Activated CD8-positive, alpha-beta memory T cell treated with anti-CD3 and anti-CD28 coated beads for 24 hours (primary cell): ENCODE measurements around the gene RXRA.
A peak's percentile ranks its signal among the peaks of the same experiment; 100 is the strongest.

Source experiments
- DNase-seq: peaks from one replicate; pipeline ENCODE4 v3.0.0-alpha.2; 2020

The RXRA gene

GRCh38 chr9:134384811-134385479 lies 58.7 kb downstream of the RXRA start:
- no peak for DNase-seq

GRCh38 chr9:134385915-134386314 lies 59.7 kb downstream of the RXRA start:
- no peak for DNase-seq

DNA sequence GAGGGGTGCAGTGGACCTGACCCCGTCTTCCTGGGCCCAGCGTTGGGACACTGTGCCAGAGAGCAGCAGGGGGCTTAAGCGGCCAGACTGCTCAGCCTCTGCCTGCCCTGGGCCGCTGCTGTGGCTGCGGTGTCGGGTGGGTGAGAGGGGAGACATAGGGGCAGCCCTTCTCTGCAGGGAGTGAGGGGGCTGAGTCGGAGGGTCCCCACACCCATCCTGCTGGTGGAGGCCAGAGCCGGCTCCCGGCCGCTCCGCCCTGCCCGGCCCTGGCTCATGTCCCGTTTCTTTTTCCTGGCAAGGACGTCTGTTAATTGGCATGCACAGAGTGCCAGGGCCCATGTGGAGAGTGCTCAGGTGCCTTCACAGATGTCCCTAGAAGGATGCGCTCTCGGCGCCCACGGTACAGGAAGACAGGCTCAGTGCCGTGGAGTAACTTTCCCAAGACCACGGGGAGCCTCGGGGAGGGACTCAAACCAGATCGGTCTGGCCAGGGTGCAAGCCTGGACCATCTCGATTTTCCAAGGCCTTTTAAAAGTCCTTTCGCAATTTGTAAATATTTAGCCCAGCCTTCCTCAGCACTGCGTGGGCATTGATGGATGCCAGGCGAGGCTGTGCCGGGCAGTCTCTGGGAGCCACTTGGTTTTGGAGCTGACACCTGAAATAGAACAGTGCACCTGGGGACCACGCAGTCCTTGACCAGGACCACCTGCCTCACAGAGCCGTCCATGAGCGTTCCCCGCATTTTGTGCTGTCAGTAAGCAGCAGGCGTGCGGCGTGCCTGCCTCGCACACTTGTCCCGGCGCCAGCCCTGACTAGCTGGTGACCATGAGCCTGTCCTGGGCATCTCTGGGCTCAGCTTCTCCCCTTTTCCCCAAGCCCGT lies 60.9 kb downstream of the RXRA start:
- DNase-seq: no peak

DNA sequence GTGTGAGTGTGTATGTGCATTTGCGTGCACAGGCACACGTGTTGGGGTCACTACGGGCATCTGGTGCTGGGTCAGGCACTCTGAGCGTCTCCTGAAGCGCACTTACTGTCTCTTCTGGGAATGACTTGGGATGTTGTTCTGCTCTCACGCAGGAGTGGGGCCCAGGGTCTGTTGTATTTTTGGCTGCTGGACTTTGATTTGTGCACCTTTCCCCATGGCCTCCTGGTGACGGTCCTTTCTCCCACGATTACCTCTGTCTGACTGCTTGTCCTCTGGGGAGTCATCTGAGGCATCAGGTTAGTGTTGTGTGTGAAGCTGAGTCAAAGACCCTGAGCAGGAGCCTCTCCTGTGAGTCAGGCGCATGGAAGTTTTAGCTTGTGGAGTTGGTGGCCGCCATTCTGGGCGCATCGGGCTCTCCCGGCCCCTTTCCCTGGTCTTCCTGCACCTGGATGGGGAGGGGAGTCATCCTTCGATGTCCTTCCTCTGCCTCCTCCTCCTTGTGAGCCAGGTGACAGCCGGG lies 62.1 kb downstream of the RXRA start:
- DNase-seq: no peak

DNA sequence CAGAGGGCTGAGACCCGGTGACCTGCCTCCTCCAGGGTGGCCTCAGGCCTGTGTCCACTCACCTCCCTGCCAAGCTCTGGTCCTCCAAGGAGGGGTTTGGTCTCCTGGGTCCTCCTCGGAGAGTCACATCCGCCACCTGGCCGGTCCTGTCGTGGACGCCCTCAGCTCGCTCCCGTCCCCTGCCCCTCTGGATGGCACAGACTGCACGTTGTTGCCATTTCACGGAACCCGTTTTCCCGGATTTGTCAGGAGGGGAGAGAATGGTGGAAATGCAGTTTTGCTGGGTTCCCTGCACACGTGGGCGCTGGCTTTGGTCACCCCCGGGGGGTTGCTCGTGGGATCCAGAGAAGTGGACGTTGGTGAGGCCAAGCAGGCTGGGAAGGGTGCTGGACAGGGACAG lies 62.7 kb downstream of the RXRA start:
- no peak for DNase-seq

GRCh38 chr9:134389642-134390041 lies 63.4 kb downstream of the RXRA start:
- no peak for DNase-seq

DNA sequence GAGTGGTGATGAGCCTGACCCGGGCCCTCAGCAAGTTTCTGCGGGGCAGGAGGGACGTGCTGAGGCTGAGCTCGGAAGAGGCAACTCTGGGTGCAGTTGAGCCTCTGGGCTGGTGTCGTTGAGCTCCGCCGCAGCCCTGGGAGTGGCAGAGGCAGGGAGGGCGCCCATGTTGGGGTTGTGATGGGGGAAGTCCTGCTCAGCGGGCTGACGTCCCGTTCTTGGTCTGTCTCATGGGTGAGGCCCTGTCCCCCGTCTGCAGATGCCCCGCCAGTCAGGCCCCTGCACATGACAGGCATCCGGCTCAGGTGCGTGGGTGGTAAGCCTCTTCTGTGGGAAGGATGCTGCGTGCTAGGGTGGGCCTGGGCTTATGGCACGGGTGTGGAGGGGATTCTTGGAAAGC lies 64.3 kb downstream of the RXRA start:
- DNase-seq: peak; percentile 91

DNA sequence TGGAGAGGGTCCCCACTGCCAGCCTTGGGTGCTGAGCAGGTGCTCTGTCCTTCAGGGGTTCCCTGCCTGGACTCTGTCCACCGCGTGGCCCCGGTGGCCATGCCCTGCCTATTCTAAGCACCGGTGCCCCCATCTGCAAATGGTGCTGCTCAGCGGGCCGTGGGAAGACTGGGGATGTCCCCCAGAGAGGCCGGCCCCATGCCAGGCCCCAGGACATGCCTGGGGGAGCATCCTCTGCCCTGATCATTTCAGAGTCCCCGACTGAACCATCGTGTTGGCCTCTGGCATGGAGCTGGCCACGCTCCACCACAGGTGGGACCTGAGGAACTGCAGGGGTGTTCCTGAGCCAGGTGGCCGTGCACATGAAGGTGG lies 64.7 kb downstream of the RXRA start:
- DNase-seq: no peak

DNA sequence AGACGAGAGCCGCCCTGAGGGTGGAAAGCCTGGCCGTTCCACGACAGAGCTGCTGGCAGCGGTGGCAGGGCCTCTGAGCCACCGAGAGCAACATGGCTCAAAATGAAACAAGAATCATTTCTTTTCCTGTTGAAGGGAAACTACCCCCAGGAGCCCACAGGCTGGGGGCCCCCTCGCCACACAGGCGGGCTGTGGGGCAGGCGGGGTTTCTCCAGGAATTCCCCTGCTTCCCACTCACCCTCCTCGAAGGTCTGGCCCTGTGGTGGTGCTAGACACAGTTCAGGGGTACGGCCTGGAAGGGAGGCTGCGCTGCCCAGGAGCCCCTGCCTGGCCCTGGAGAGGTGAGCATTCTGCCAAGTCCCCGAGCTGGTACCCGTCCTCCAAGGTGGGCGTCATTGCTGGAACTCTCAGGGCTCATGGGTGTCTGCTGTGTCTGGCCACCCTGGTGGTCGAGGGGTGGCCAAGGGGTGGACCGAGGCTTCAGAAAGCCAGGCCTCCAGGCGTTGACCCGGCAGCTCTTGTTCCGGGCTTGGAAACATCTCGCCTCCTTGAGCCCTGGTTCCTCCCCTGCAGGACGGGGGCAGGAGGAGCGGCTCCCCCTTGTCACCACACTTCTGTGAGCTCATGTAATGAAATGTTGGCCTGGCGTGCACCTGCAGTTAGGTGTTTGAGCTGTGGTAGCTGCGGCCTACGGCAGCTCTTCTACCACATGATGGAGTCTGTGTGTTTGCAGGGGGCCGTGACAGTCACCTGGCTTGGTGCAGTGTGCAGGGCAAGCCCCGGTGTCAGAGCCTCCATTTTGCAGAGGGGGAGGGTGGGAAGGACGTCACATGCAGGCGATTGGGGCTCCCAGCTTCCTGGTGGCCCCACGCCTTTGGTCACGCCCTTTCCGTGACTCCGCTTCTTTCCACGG lies 65.3 kb downstream of the RXRA start:
- DNase-seq: peak; percentile 91

- DNase-seq: no peak
Measured at GRCh38 chr9:134392900-134393299, 66.6 kb downstream of the RXRA start.

DNA sequence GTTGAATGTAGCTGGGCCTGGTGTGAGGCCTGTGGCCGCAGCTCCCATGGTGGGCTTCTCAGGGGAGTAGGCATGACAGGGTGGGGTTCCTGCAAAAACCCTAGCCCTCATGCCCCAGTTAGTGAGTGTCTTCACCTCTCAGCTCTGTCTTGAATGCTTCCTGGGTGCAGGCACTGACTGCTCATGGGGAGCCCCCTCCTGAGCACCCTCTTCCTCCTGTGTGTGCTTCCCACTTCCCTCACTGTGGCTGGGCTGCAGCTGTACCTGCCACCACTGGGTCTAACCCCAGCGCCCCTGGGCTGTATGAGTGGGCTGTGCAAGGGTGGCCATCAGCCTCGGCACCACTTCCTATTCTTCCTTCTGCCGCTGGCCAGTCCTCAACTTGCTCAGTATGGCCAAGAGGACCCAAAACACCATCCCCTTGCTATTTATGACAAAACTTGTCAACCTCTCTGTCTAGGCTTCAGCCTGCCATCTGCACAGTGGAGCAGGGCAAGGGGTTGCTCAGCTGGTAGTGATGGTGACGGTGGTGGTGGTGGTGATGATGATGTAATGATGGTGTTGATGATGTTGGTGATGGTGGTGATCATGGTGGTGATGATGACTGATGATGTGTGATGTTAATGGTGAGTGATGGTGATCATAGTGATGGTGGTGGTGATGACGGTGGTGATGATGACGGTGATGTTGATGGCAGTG lies 67.5 kb downstream of the RXRA start:
- DNase-seq: no peak

GRCh38 chr9:134395002-134395517 lies 68.8 kb downstream of the RXRA start:
- DNase-seq: no peak

GRCh38 chr9:134395737-134396257 lies 69.5 kb downstream of the RXRA start:
- DNase-seq: no peak

DNA sequence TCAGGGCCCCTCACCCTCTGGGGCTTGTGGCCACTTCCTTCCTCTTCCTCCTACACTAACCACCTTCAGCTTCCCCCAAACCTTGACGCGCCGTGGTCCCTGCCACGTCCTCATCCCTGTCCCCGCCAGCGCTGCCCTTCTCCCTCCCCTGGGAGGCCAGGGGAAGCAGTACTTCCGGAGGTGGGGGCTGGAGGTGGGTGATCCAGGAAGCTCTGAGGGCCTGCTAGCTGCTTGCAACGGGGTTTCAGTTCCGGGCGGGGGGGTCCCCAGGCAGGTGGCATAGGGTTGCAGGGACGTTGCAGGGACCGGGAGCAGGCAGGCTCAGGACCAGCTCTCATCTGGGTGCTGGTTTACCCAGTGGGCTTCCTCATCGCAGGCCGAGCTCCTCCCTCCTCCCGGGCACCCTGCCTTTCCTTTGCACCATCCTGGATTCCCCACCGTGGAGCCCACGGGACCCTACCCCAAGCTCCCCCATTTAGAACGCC lies 70.0 kb downstream of the RXRA start:
- peak; percentile 82 for DNase-seq

GRCh38 chr9:134396825-134397224 lies 70.6 kb downstream of the RXRA start:
- peak; percentile 80 for DNase-seq

DNA sequence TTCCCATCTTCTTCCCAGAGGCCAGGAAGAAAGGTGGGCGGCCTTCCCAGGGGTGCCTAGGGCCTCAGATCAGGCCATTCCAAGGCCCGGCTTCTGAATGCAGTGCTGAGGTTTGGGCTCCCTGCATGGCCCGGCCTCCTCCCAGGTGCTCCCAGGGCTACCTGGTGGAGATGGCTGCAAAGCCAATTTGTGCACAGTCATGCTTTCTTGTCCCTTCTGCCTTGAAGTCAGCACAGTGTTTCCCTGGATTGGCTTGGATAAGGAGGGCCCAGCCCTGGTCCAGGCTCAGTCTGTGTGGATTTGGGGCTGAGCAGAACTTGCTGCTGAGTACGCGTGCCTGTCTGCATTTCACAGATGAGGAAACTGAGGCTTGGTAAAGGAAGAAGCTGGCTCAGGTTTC lies 72.5 kb downstream of the RXRA start:
- DNase-seq: no peak

GRCh38 chr9:134399435-134400056 lies 73.3 kb downstream of the RXRA start:
- DNase-seq: no peak

DNA sequence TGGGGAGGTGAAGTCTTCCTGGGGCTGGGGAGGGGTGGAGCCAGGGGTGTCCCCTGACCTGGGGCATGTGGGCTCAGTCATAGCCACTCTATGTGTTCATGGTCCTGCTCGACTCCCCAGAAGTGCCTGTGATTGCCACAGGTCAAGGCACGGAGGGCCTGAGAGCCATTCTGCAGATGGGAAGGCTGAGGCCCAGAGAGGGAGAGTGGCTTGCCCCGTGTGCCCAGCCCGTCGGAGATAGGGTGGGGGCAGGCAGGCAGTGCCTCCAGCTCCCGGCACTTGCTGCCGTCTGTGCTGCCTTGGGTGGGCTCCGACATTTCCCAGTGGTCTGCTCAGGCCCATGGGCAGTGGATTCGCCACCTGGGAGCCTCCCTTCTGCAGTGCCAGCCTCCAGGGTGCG lies 74.0 kb downstream of the RXRA start:
- no peak for DNase-seq

DNA sequence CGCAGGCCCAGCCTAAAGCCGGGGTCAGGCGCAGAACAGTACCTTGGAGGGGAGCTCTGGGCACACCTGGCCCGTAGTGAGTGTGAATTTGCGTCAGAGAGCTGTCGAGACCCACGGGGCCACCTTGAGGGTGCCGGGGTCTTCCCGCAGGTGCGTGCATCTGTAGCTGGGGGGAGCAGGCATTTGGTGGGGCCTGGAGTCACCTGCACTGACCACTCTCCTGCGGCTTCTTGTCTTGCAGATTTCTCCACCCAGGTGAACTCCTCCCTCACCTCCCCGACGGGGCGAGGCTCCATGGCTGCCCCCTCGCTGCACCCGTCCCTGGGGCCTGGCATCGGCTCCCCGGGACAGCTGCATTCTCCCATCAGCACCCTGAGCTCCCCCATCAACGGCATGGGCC lies 75.1 kb downstream of the RXRA start:
- no peak for DNase-seq

DNA sequence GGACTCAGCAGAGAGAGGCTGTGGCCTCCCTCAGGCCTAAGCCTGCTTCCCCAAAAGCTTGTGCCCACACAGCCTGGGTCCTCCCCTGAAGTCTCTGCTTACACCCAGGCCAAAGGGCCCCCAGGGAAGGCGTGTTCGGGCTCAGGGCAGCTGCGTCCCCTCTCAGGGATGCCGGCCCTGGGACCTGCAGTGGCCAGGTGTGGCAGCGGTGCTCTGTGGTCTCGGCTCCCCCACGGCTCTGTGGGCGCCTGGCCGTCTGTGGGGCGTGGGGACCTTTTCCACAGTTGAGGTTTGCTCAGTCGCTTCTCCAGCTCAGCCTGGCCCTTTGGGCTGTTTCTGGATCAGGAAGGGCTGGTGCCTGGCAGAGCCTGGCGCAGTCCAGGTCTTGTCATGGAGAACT lies 75.9 kb downstream of the RXRA start:
- no peak for DNase-seq

DNA sequence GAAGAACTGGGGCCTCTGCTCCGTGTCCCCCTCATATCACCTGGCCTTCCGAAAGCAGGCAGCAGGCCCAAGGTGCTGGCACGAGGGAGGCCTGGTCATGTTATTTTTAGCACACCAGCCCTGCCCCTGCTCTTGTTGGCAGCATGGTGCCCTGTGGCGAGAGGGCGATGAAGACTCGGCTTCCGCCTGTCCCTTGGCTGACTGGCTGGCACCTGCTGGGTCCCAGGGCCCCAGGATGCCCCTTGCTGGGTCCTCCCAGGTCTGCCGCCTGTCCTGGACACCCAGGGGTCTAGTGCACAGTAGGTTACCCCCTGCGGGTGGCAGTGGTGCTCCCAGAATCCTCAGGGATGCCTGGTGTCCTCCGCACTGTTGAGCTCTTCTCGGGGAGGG lies 77.0 kb downstream of the RXRA start:
- DNase-seq: no peak
